Effector memory CD8-positive, alpha-beta T cell (primary cell): Measurements from ENCODE around the gene RAB6B.

Source experiments
- ATAC-seq: fragments of 150-1000 bp; cut with Tn5 transposase; replicated peaks from 2 replicates; pipeline ENCODE4 v1.10.0; 2021; ENCODE audit warnings: mild to moderate bottlenecking, moderate library complexity
- DNase-seq, 3 experiments: peaks; one replicate each; pipeline ENCODE4 v3.0.0; 2021
- H3K27ac Mint-ChIP-seq, 2 donors: one replicate each; pipeline ENCODE4 v1.8.0; 2022; ENCODE audit warnings: mild to moderate bottlenecking in 2 of 2, mixed read lengths in 2 of 2, moderate library complexity in 2 of 2
- H3K27me3 Mint-ChIP-seq, 2 donors: one replicate each; pipeline ENCODE4 v1.8.0; 2022; ENCODE audit warnings: mixed read lengths in 2 of 2
- H3K36me3 Mint-ChIP-seq: one replicate; pipeline ENCODE4 v1.8.0; 2022; ENCODE audit warnings: mild to moderate bottlenecking, moderate library complexity, mixed read lengths; ENCODE audit not compliant: insufficient read depth
- H3K4me1 Mint-ChIP-seq, 2 donors: one replicate each; pipeline ENCODE4 v1.8.0; 2022; ENCODE audit warnings: low read depth in 2 of 2, mixed read lengths in 2 of 2
- H3K4me3 Mint-ChIP-seq, 2 donors: one replicate each; pipeline ENCODE4 v1.8.0; 2022; ENCODE audit warnings: mild to moderate bottlenecking in 2 of 2, mixed read lengths in 2 of 2, moderate library complexity in 2 of 2
- H3K9me3 Mint-ChIP-seq, 2 donors: one replicate each; pipeline ENCODE4 v1.8.0; 2022; ENCODE audit warnings: mixed read lengths in 2 of 2

RAB6B gene

GRCh38 chr3:133877221-133877620 lies 18.5 kb downstream of the RAB6B start:
- Mint-ChIP-seq H3K9me3 (peaks cover 0 to 6% of the 10 kb centered on the region in 2 donors), H3K4me3 (no peak overlapping the region), H3K4me1 (peaks cover 14 to 29% of the 10 kb centered on the region in 2 donors), H3K36me3 (peaks cover 4% of the 10 kb centered on the region), H3K27me3 (peaks cover 0 to 8% of the 10 kb centered on the region in 2 donors), H3K27ac (no peak overlapping the region)
- ATAC-seq (no peak), DNase-seq (no peak)

GRCh38 chr3:133874761-133875438 lies 20.8 kb downstream of the RAB6B start:
- ATAC-seq = peak; percentile 26
- Mint-ChIP-seq H3K36me3 (peaks cover 3% of the 10 kb centered on the region), H3K27me3 (peaks cover 0 to 21% of the 10 kb centered on the region in 2 donors), H3K4me1 (peaks cover under 1 to 11% of the 10 kb centered on the region in 2 donors), H3K27ac (peak overlapping the region in 1 of 2 donors; percentile 27), H3K4me3 (peak overlapping the region in 1 of 2 donors; percentile 4), H3K9me3 (peaks cover 0 to 2% of the 10 kb centered on the region in 2 donors)
- DNase-seq = no peak

DNA sequence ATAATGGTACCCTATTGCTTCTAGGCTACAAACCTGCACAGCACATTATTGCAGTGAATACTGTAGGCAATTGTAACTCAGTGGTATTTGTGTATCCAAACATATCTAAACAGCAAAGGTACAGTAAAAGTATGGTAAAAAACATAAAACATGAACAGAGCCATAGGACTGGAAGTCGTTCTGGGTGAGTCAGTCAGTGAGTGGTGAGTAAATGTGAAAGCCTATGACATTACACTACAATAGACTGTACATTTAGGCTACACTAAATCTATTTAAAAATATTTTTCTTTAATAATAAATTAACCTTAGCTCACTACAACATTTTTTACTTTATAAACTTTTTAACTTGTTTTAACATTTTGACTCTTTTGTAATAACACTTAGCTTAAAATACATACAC lies 21.3 kb downstream of the RAB6B start:
- Mint-ChIP-seq H3K27ac (no peak overlapping the region), H3K27me3 (peaks cover 0 to 22% of the 10 kb centered on the region in 2 donors), H3K4me3 (no peak overlapping the region), H3K36me3 (peaks cover 3% of the 10 kb centered on the region), H3K9me3 (no peaks in the 10 kb centered on the region), H3K4me1 (peaks cover 0 to 9% of the 10 kb centered on the region in 2 donors)
- DNase-seq (no peak), ATAC-seq (no peak)

- Mint-ChIP-seq H3K4me3 (no peak overlapping the region), H3K36me3 (peaks cover 3% of the 10 kb centered on the region), H3K27ac (peak overlapping the region in 1 of 2 donors; percentile 1), H3K9me3 (no peaks in the 10 kb centered on the region), H3K4me1 (peaks cover 0 to 13% of the 10 kb centered on the region in 2 donors), H3K27me3 (peaks cover 8 to 32% of the 10 kb centered on the region in 2 donors)
- ATAC-seq (no peak), DNase-seq (no peak)
Observed at GRCh38 chr3:133872781-133873180, 22.9 kb downstream of the RAB6B start.

DNA sequence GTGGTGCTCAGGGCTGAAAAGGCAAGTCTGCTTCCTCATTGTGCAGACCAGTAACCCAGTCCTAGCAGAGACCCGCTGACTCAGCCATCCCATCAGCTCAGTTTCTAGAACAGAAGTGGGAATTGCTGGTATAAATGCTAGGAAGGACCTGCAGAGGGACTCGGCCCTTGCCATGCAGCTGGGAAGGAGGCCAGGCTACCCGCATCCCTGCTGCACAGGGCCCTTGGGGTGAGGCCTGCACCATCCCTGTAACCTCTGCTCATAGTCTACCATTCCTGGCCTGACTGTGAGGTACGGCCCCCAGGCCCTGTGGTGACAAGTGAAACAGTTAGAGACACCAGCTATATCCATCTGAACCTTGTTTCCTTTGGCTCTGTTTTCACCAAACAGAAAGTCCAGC lies 23.5 kb downstream of the RAB6B start:
- H3K27ac Mint-ChIP-seq = no peak overlapping the region
- no peak overlapping the region for H3K4me3 Mint-ChIP-seq
- H3K36me3 Mint-ChIP-seq = peaks cover 3% of the 10 kb centered on the region
- peaks cover 15 to 32% of the 10 kb centered on the region in 2 donors for H3K27me3 Mint-ChIP-seq
- H3K4me1 Mint-ChIP-seq = peaks cover 0 to 13% of the 10 kb centered on the region in 2 donors
- no peak for ATAC-seq
- no peak for DNase-seq
- H3K9me3 Mint-ChIP-seq = no peaks in the 10 kb centered on the region

DNA sequence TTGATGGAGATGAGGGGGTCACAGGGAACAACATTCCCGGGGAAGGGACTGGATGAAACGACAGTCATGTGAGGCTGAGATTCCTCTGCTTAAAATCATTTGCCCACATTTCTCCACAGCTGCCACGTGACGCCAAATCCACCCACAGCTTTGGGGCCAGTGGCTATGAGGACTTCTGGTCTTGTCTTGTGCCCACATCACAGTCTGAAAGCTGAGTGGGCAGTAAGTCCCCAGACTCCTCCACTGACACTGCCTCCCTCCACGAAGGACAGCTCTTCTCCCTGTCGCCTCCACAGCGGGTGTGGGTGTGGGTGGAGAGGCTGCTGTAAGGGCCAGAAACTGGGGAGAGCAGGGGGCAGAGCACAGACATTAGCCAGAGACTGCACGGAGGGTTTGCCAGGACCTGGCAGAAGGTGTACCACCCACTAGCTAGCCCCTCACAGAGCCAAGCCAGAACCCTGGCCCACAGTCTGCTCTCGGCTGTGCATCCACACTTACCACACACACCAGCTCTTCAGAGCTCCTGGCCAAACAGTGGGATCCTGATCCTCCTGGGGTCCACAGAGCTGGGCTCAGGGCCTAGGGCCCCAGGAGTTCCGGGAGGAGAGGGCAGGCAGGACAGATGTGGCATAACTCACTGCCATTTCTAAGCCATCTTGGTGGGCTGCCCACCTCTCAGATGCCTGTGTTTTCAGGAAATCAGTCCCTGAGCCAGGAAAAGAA lies 24.2 kb downstream of the RAB6B start:
- ATAC-seq = no peak
- Mint-ChIP-seq H3K4me1 (peaks cover 0 to 13% of the 10 kb centered on the region in 2 donors), H3K36me3 (peaks cover 3% of the 10 kb centered on the region), H3K9me3 (no peaks in the 10 kb centered on the region), H3K27ac (no peak overlapping the region), H3K4me3 (no peak overlapping the region), H3K27me3 (peaks cover 15 to 32% of the 10 kb centered on the region in 2 donors)
- no peak for DNase-seq

GRCh38 chr3:133870822-133871221 lies 24.9 kb downstream of the RAB6B start:
- H3K4me1 Mint-ChIP-seq = peaks cover 0 to 13% of the 10 kb centered on the region in 2 donors
- peaks cover 3% of the 10 kb centered on the region for H3K36me3 Mint-ChIP-seq
- ATAC-seq (no peak), DNase-seq (no peak)
- H3K27ac Mint-ChIP-seq = no peak overlapping the region
- H3K27me3 Mint-ChIP-seq = peaks cover 15 to 27% of the 10 kb centered on the region in 2 donors
- no peak overlapping the region for H3K4me3 Mint-ChIP-seq
- H3K9me3 Mint-ChIP-seq = no peaks in the 10 kb centered on the region

- Mint-ChIP-seq H3K9me3 (no peaks in the 10 kb centered on the region), H3K27me3 (peaks cover 15 to 30% of the 10 kb centered on the region in 2 donors), H3K27ac (no peak overlapping the region), H3K36me3 (peaks cover 3% of the 10 kb centered on the region), H3K4me3 (no peak overlapping the region), H3K4me1 (peaks cover 0 to 10% of the 10 kb centered on the region in 2 donors)
- DNase-seq = no peak
- no peak for ATAC-seq
Observed at GRCh38 chr3:133869586-133869985, 26.1 kb downstream of the RAB6B start.

DNA sequence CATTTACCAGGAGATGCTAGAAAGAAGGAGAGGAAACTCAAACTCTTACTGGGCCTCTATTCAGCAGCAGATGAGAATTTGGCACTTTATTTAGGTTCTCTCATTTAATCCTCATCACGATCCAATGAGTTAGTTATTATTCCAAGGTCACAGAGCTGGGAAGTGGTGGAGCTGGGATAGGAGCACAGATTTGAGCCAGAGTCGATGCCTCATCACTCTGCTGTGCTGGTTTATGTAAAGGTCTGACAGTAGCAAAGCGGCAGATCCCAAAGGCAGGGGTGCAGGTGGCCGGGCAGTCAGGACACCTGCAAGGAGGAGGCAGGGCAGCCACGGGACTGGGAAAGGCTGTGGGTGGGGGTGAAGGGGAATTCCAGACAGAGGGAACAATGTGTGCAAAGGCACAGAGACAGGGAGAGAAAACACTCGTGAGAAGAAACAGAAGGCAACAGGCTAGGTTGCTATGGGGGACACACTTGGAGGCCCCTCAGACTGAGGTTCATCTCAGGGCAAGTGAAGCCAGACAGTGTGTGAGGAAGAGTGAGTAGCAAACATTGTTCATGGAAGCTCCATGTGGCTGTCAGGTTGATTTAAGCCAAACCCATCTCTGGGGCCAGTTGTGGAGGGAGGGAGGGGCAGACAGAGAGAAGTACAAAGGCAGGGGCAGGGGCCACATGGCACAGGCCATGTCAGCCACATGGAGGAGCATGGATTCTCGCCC lies 26.8 kb downstream of the RAB6B start:
- peaks cover 3% of the 10 kb centered on the region for H3K36me3 Mint-ChIP-seq
- DNase-seq (no peak), ATAC-seq (no peak)
- no peak overlapping the region for H3K4me3 Mint-ChIP-seq
- H3K27me3 Mint-ChIP-seq = peaks cover 15 to 35% of the 10 kb centered on the region in 2 donors
- H3K4me1 Mint-ChIP-seq = peaks cover 0 to 10% of the 10 kb centered on the region in 2 donors
- H3K9me3 Mint-ChIP-seq = no peaks in the 10 kb centered on the region
- no peak overlapping the region for H3K27ac Mint-ChIP-seq

DNA sequence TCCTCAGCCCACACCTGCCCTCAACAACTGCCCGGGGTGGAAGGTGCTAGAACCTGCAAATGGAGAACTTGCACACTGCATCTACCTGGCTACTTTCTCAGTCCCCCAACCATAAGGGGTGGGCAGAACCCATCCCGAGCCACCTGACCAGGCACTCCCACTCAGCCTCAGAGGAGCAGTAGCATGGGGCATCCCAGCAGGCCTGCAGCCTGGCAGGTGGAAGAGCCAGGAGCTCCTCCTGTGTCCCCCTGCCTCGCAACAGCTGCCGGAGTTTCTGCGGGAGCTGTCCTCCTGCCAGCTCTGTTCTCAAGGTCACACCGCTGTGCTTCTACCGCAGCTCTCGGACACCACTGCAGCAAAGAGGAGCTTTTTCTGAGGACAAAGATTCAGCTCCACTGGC lies 27.5 kb downstream of the RAB6B start:
- Mint-ChIP-seq H3K9me3 (no peaks in the 10 kb centered on the region), H3K4me3 (no peak overlapping the region), H3K27me3 (peaks cover 15 to 35% of the 10 kb centered on the region in 2 donors), H3K36me3 (peaks cover 3% of the 10 kb centered on the region), H3K4me1 (peaks cover 0 to 9% of the 10 kb centered on the region in 2 donors), H3K27ac (no peak overlapping the region)
- DNase-seq (no peak), ATAC-seq (no peak)

DNA sequence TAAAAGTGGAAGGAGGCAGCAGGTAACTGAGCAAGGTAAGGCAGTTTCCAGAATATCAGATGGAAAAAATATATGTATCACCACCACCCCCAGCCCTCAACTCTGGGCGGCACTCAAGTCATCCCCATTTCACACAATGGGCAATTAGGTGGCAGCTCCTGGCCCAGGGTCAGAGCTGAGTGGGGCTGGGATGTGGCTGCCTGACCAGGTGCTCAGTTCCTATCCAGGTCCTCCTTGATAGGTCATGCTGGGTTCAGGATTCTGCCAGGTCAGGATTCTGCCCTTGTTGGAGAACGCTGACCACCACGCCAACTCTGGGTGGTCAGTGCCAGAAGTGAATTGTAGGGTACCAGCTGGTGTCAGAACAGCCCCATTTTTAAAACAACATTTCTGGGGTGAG lies 29.5 kb downstream of the RAB6B start:
- no peak for DNase-seq
- Mint-ChIP-seq H3K4me3 (no peak overlapping the region), H3K27ac (no peak overlapping the region), H3K27me3 (peaks cover 15 to 35% of the 10 kb centered on the region in 2 donors), H3K4me1 (peaks cover 0 to 7% of the 10 kb centered on the region in 2 donors), H3K36me3 (no peaks in the 10 kb centered on the region), H3K9me3 (no peaks in the 10 kb centered on the region)
- ATAC-seq = no peak

DNA sequence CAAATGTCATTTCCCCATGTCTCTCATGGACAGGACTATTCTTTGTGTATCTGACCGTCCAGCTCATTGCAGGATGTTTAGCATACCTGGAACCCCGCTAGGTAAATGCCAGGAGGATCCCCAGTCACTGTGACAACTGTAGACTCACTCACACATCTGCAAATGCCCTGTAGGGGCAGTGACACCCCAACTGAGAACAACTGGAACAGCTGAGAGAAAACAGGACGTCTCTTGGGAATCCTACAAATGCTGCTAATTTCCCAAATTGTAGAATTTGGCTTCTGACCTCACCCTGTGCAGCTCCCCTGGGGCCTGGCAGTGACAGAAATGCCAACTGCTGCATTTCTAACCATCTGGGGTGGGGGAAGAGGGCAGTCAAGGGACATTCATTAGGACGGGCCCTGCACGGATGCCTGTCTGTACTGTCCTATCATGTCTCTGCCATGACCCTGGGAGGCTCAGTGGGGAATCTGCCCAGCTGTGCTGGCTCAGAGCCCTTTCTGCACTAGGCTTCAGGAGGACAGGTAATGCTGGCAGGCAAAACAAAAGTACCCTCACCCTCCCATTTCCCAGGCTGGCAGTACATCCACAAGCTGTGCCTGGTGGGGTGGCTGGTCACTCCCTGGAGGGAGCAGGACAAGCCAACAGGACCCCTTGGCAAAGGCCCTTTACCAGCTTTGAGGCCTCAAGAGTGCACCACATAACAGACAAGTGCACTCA lies 30.4 kb downstream of the RAB6B start:
- no peak overlapping the region for H3K27ac Mint-ChIP-seq
- ATAC-seq (no peak), DNase-seq (no peak)
- H3K9me3 Mint-ChIP-seq = no peaks in the 10 kb centered on the region
- peaks cover 15 to 26% of the 10 kb centered on the region in 2 donors for H3K27me3 Mint-ChIP-seq
- H3K36me3 Mint-ChIP-seq = no peaks in the 10 kb centered on the region
- no peak overlapping the region for H3K4me3 Mint-ChIP-seq
- peaks cover 0 to 5% of the 10 kb centered on the region in 2 donors for H3K4me1 Mint-ChIP-seq

- DNase-seq (no peak), ATAC-seq (no peak)
- no peaks in the 10 kb centered on the region for H3K36me3 Mint-ChIP-seq
- no peak overlapping the region for H3K4me3 Mint-ChIP-seq
- H3K9me3 Mint-ChIP-seq = no peaks in the 10 kb centered on the region
- peaks cover 0 to 4% of the 10 kb centered on the region in 2 donors for H3K4me1 Mint-ChIP-seq
- peaks cover 15 to 22% of the 10 kb centered on the region in 2 donors for H3K27me3 Mint-ChIP-seq
- H3K27ac Mint-ChIP-seq = no peak overlapping the region
Observed at GRCh38 chr3:133864616-133865015, 31.1 kb downstream of the RAB6B start.
